PFSK-1 (cell line): Measurements from ENCODE around the gene DOCK1.

Source experiments
- FOXP2 ChIP-seq: optimal IDR thresholded peaks from 2 replicates; pipeline ENCODE3; 2011; ENCODE audit warnings: borderline replicate concordance, control low read depth, inconsistent platforms; ENCODE audit not compliant: insufficient read depth; ENCODE audit errors: extremely low read length, extremely low read depth
- POLR2AphosphoS5 ChIP-seq: IDR thresholded peaks from 2 replicates; pipeline ENCODE4 v1.6.1; 2012; ENCODE audit warnings: low read depth, mild to moderate bottlenecking, control low read depth, low read length, moderate library complexity
- REST ChIP-seq, 2 experiments: IDR thresholded peaks; 2 replicates each; pipeline versions ENCODE4 v1.6.1 to v1.8.0; 2011 to 2012; ENCODE audit warnings: low read depth in 2 of 2, low read length in 2 of 2, control low read depth in 1 of 2, inconsistent platforms in 1 of 2, mild to moderate bottlenecking in 1 of 2, moderate library complexity in 1 of 2; ENCODE audit not compliant: insufficient read depth in 1 of 2
- SIN3A ChIP-seq: IDR thresholded peaks from 2 replicates; pipeline ENCODE4 v1.6.1; 2012; ENCODE audit warnings: mild to moderate bottlenecking, low read length, moderate library complexity, borderline replicate concordance; ENCODE audit not compliant: insufficient read depth
- TAF1 ChIP-seq: IDR thresholded peaks from 2 replicates; pipeline ENCODE4 v1.6.1; 2012; ENCODE audit warnings: low read length, control low read depth, borderline replicate concordance; ENCODE audit not compliant: insufficient read depth

Gene DOCK1

GRCh38 chr10:126898460-126898859, 6.8 kb upstream of the DOCK1 start:
- TF ChIP-seq POLR2AphosphoS5: no peak
- no peak for TF ChIP-seq TAF1
- TF ChIP-seq SIN3A: no peak
- TF ChIP-seq REST (IDR thresholded peaks at IDR 0.05; ENCODE audit: insufficient read depth in 1 of 2, low read depth in 2 of 2, low read length in 2 of 2): no peak
- no peak for TF ChIP-seq FOXP2

GRCh38 chr10:126902157-126902556, 3.1 kb upstream of the DOCK1 start:
- no peak for TF ChIP-seq SIN3A
- TF ChIP-seq TAF1: no peak
- no peak for TF ChIP-seq POLR2AphosphoS5
- no peak for TF ChIP-seq FOXP2
- no peak for TF ChIP-seq REST (IDR thresholded peaks at IDR 0.05; ENCODE audit: insufficient read depth in 1 of 2, low read depth in 2 of 2, low read length in 2 of 2)

GRCh38 chr10:126903656-126904360, 1.4 kb upstream of the DOCK1 start:
- TF ChIP-seq SIN3A: no peak
- no peak for TF ChIP-seq TAF1
- TF ChIP-seq REST (IDR thresholded peaks at IDR 0.05; ENCODE audit: insufficient read depth in 1 of 2, low read depth in 2 of 2, low read length in 2 of 2): no peak
- TF ChIP-seq FOXP2: no peak
- no peak for TF ChIP-seq POLR2AphosphoS5

GRCh38 chr10:126904516-126904817, 761 bp upstream of the DOCK1 start:
- no peak for TF ChIP-seq FOXP2
- TF ChIP-seq REST (IDR thresholded peaks at IDR 0.05; ENCODE audit: insufficient read depth in 1 of 2, low read depth in 2 of 2, low read length in 2 of 2): no peak
- TF ChIP-seq POLR2AphosphoS5: no peak
- no peak for TF ChIP-seq TAF1
- no peak for TF ChIP-seq SIN3A
